Testis (tissue), 2 donors: ENCODE measurements around the gene GTPBP6.

Experiments
- POLR2A ChIP-seq: fragments of 450-650 bp; IDR thresholded peaks from one replicate; pipeline ENCODE4 v1.6.1; 2017; ENCODE audit warnings: antibody characterized with exemption, mild to moderate bottlenecking, moderate library complexity
- TF ChIP-seq, protein P1 (sequence below), 3 experiments: fragments of 450-650 bp in 2 of 3; fragments of 200-600 bp in 1 of 3; sonication (generic) in 1 of 3; IDR thresholded peaks; one replicate each; pipeline ENCODE4 v1.5.1; 2016 to 2019; ENCODE audit warnings: antibody characterized with exemption in 3 of 3, mild to moderate bottlenecking in 2 of 3, moderate library complexity in 1 of 3

DNA sequence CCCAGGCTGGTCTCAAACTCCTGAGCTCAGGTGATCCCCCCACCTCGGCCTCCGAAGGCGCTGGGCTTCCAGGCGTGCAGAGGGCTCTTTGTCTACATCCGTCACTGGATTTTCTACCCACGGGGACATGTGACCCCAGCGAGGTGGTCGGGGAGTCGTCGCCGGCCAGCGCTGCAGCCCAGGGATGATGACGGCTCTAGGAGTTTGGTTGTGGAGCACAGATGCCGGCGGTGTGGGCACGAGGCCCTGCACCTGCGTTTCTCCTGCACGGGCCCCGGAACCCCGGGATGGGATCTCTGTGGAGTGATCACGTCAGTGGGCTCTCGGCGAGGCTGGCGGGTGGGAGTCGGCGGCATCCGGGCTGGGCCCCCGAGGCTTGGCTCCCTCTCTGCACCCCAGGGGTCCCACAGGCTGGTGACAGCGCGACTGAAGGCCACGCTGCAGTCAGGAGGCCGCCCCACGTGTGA is 9.1 kb upstream of the GTPBP6 start:
- TF ChIP-seq, protein P1, sequence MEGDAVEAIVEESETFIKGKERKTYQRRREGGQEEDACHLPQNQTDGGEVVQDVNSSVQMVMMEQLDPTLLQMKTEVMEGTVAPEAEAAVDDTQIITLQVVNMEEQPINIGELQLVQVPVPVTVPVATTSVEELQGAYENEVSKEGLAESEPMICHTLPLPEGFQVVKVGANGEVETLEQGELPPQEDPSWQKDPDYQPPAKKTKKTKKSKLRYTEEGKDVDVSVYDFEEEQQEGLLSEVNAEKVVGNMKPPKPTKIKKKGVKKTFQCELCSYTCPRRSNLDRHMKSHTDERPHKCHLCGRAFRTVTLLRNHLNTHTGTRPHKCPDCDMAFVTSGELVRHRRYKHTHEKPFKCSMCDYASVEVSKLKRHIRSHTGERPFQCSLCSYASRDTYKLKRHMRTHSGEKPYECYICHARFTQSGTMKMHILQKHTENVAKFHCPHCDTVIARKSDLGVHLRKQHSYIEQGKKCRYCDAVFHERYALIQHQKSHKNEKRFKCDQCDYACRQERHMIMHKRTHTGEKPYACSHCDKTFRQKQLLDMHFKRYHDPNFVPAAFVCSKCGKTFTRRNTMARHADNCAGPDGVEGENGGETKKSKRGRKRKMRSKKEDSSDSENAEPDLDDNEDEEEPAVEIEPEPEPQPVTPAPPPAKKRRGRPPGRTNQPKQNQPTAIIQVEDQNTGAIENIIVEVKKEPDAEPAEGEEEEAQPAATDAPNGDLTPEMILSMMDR (IDR thresholded peaks at IDR 0.05), result no peak
- TF ChIP-seq POLR2A, result no peak
